PFSK-1 (cell line): ENCODE data around the gene ANKRD33B.

Experiments
- FOXP2 ChIP-seq: optimal IDR thresholded peaks from 2 replicates; pipeline ENCODE3; 2011; ENCODE audit warnings: borderline replicate concordance, control low read depth, inconsistent platforms; ENCODE audit not compliant: insufficient read depth; ENCODE audit errors: extremely low read length, extremely low read depth
- POLR2AphosphoS5 ChIP-seq: IDR thresholded peaks from 2 replicates; pipeline ENCODE4 v1.6.1; 2012; ENCODE audit warnings: low read depth, mild to moderate bottlenecking, control low read depth, low read length, moderate library complexity
- REST ChIP-seq, 2 experiments: IDR thresholded peaks; 2 replicates each; pipeline versions ENCODE4 v1.6.1 to v1.8.0; 2011 to 2012; ENCODE audit warnings: low read depth in 2 of 2, low read length in 2 of 2, control low read depth in 1 of 2, inconsistent platforms in 1 of 2, mild to moderate bottlenecking in 1 of 2, moderate library complexity in 1 of 2; ENCODE audit not compliant: insufficient read depth in 1 of 2
- SIN3A ChIP-seq: IDR thresholded peaks from 2 replicates; pipeline ENCODE4 v1.6.1; 2012; ENCODE audit warnings: mild to moderate bottlenecking, low read length, moderate library complexity, borderline replicate concordance; ENCODE audit not compliant: insufficient read depth
- TAF1 ChIP-seq: IDR thresholded peaks from 2 replicates; pipeline ENCODE4 v1.6.1; 2012; ENCODE audit warnings: low read length, control low read depth, borderline replicate concordance; ENCODE audit not compliant: insufficient read depth

Gene ANKRD33B

GRCh38 chr5:10581867-10582511, 18.1 kb downstream of the ANKRD33B start:
- TF ChIP-seq REST (IDR thresholded peaks at IDR 0.05; ENCODE audit: insufficient read depth in 1 of 2, low read depth in 2 of 2, low read length in 2 of 2), result no peak
- no peak for TF ChIP-seq TAF1
- no peak for TF ChIP-seq SIN3A
- TF ChIP-seq FOXP2, result no peak
- TF ChIP-seq POLR2AphosphoS5, result no peak

DNA sequence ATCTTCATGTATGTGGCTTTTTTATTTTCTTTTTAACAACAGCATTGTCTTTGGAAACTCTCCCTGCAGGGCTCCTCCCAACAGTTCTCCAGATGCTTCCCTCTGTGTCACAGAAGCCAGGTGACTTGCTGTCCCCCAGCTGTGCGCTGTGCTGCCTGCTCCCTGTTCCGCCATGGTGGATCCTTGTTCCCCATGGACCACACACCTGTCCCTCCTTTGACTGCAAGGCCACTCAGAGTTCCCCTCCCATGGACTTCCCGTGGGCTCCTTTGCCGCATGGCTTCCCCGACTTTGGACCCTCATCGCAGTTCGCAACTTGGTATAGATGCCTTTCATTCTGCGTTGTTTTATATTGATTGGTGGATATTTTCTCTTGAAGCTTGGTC, 18.6 kb downstream of the ANKRD33B start:
- TF ChIP-seq FOXP2 (no peak), POLR2AphosphoS5 (no peak), SIN3A (no peak), REST (IDR thresholded peaks at IDR 0.05; ENCODE audit: insufficient read depth in 1 of 2, low read depth in 2 of 2, low read length in 2 of 2) (no peak), TAF1 (no peak)

DNA sequence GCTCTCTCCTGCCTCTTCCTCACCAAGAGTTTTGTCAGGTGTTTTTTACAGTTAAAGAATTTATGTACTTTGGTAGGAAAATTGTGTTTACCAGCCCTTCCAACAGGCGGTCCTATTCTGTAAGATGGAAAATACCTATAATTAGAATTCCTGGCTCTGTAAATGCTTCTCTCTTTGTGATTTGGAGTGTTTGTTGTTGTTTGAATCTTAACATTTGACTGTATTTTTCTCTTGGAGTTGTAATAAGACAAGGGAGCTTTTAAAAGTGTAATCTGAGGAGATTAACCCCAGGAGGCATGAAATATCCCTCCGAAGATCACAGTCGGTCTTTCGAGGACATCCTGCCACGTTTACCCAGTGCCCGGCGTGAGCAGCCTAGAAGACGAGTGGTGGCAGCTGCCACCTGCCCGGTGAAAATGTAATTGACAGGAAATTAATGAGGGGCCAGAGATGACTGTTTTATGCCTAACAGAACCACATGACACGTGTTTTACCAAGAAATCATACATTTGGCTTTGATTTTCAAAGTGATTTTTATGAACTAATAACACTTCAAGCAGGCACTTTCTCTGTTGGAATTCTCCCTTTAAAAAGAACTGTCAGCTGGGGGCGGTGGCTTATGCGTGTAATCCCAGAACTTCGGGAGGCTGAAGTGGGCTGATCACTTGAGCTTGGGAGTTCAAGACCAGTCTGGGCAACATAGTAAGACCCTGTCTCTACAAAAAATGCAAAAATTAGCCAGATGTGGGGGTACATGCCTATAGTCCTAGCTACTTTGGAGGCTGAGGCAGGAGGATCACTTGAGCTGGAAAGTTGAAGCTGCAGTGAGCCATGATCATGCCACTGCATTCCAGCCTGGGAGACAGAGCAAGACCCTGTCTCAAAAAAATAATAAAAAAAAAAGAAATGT, 20.0 kb downstream of the ANKRD33B start:
- TF ChIP-seq POLR2AphosphoS5 (no peak), REST (IDR thresholded peaks at IDR 0.05; ENCODE audit: insufficient read depth in 1 of 2, low read depth in 2 of 2, low read length in 2 of 2) (no peak), FOXP2 (no peak), TAF1 (no peak), SIN3A (no peak)

GRCh38 chr5:10584714-10585517, 21.0 kb downstream of the ANKRD33B start:
- TF ChIP-seq TAF1 (no peak), SIN3A (no peak), FOXP2 (no peak)

- no peak for TF ChIP-seq SIN3A
- TF ChIP-seq FOXP2, result no peak
- TF ChIP-seq TAF1, result no peak
- TF ChIP-seq POLR2AphosphoS5, result no peak
These were observed 21.6 kb downstream of the ANKRD33B start for GRCh38 chr5:10585518-10585915.

- no peak for TF ChIP-seq SIN3A
- TF ChIP-seq TAF1, result no peak
These were observed 22.1 kb downstream of the ANKRD33B start for GRCh38 chr5:10586008-10586407.
